Bone marrow (tissue), 2 donors: ENCODE results near the gene CCDC116.
"Not testable (repeated sequence)": the region's sequence is repeated elsewhere in the genome, so short reads cannot be mapped to it uniquely, and the experiment has no call there.

Experiments
- DNase-seq, 2 donors: peaks; one replicate each; lab custom pipeline; 2025; lab: John Stamatoyannopoulos, UW

The CCDC116 gene

DNA sequence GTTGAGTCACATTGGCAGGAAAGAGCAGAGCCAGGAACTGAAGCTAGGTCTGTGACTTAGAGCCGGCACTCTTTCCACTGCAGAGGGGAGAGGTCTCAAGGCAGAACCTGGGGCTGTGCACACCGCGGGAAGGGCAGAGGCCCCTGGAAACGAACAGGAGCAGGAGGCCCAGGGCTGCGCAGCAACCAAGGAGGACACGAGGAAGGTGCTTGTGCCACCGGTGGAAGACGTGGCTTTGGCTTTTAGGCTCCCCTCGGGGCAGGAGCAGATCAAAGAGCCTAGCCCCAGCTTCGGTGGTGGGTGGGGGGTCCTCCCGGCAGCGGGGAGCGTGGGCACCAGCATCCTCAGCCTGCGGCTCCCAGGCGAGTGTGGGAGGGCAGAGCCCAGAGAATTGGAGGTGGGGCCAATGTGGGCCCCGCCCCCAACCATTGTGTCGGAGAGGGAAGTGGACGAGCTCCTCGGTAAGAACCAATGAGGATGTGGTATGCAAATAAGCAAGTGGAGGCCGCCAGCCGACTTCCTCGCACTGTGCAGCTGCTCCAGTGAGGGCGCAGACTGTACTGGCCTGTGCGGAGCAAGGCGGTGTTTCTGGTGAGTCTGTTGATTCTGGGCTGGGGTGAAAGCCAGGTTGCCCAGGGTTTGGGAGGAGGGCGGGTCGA lies at the start of gene CCDC116:
Gene CCDC116 (plus strand): TSS at position 524 of the 659 bp plus-strand sequence. CDS start 422 bp downstream, outside the sequence.
- no peak for DNase-seq

- DNase-seq: no peak
Measured at GRCh38 chr22:21582801-21583740, 49.5 kb upstream of the CCDC116 start.

- no peak for DNase-seq
Measured at GRCh38 chr22:21585389-21585788, 47.2 kb upstream of the CCDC116 start.

GRCh38 chr22:21587803-21588611 lies 44.6 kb upstream of the CCDC116 start:
- peak in 1 of 2 donors; percentile 44 for DNase-seq

DNA sequence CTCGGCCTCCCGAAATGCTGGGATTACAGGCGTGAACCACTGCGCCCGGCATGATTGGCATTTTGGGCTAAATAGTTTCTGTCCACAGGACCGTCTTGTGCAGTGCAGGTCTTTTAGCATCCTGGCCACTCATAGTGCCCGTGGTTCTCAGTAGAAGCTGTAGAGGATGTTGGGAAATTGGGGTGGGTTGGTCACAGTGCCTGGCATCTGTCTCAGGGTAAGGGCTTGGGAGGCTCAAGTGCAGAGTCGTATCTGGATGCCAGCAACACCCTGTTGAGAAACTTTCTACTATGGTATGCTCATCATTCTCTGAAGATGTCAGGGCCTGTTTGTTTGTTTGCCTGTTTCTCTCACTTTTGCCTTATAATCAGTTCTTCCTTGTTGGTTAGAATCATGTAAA lies 43.2 kb upstream of the CCDC116 start:
- DNase-seq: no peak

- no peak for DNase-seq
Measured at GRCh38 chr22:21590809-21591641, 41.5 kb upstream of the CCDC116 start.

DNA sequence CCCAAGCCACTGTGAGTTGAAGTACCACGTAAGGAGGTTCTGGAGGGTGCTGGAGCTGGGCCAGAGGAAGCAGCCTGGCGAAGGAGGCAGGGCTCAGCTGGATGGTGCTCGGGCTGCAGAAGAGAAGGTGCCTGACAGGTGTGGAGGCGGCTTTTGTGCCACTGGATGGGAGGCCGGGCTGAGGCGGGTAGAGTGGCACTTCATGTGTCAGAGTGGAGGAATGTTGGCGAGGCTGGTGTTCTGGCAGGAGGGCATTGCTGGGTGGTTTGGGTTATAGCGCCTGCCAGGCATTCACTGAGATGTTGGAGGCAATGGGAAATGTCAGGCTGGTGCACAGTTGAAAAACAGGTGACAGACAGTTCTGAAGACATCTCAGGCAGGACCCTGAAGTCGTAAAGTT lies 40.9 kb upstream of the CCDC116 start:
- no peak for DNase-seq

- no peak for DNase-seq
Measured at GRCh38 chr22:21592422-21592821, 40.1 kb upstream of the CCDC116 start.

GRCh38 chr22:21593406-21594232 lies 38.9 kb upstream of the CCDC116 start:
- no peak for DNase-seq

DNA sequence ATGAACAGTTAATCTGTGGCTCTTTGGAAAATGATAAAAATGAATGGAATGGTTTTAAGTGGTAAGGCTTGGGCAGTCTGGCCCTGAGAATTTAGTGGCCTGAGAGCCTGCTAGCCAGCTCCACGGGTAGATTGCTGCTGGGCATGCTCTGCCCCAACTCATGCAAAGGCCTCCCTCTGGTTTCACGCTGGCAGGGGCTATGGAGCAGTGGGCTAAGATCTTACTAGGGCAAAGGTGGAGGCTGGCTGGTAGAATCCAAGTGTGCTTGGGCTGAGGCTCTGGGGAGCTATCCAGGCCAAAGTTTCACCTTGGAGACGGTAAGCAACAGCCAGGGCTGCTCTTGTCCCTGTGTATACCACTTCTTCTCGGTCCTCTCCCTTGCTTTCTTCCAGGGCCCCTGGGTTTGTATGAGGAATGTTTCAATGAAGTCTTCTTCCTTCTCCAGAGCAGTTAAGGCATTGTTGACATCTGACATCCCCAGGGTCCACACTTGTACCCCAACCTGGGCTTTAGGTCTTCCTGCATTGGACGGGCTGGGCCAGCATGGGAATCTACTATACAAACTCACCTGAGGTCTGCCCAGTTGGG lies 37.6 kb upstream of the CCDC116 start:
- DNase-seq: no peak

DNA sequence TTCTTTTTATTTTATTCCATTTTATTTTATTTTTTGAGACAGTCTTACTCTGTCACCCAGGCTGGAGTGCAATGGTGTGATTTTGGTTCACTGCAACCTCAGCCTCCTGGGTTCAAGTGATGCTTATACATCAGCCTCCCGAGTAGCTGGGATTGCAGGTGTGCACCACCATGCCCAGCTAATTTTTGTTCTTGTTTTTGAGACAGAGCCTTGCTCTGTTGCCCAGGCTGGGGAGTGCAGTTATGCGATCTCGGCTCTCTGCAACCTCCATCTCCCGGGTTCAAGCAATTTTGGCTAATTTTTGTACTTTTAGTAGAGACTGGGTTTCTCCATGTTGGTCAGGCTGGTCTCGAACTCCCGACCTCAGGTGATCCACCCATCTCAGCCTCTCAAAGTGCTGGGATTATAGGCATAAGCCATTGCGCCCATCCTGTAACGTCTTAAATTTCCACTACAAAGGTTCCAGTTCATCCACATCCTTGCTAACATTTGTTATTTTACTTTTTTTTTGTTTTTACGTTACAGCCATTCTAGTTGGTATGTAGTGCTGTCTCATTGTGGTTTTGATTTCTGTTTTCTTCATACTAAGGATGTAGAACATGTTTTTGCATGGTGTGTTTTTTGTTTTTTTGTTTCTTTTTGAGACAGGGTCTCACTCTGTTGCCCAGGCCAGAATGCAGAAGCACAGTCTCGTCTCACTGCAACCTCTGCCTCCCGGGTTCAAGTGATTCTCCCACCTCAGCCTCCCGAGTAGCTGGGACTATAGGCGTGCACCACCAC lies 36.0 kb upstream of the CCDC116 start:
- not testable (repeated sequence) for DNase-seq

DNA sequence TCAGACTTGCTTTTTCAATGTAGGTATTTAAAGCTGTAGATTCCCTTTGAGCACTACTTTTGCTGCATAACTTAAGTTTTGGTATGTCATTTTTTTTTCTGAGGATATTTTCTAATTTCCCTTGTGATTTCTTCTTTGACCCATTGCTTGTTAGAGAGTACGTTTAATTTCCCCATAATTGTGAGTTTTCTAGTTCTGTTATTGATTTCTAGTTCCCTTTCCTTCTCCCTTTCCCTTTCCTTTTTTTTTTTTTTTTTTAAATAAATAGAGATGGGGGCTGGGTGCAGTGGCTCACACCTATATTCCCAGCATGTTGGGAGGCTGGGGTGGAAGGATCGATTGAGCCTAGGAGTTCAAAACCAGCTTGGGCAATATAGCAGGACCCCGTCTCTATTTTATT lies 34.3 kb upstream of the CCDC116 start:
- DNase-seq: no peak

DNA sequence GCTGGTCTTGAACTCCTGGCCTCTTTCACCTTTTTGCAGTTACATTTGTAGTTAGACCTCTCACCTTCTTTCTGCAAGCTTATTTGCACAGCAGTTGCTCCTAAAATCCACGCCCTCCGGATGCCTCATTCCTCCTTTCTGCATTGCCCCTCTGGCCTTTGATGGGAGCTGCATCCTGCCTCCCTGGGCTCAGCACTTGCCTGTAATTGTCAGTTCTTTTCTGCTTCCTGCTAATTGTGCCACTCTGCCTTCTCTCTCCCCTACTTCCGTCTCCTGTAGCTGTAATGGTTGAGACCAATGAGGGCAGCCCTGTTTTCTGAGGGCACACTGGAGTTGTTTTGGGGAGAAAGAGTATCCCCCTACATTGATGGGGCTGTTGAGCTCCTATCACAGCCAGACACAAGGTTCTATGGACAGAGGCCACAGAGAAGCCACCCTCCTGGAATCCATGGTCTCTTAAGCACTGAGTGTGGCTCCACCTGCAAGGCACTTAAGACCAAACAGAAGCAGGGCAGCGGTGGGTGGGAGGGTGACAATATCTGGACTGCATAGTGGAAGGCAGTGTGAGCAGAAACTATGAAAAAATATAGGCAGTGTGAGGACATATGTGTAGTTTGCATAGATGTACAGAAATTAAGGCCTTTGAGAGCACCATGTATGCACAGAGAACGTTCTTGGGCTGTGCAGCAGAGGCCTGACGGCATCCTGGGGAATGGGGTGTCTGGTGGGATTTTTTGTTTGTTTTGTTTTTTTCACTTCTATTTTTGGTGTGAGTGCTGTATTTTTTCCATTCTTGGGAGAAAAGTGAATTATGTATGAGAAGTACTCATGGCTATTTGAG lies 33.3 kb upstream of the CCDC116 start:
- no peak for DNase-seq

GRCh38 chr22:21602579-21602978 lies 30.0 kb upstream of the CCDC116 start:
- DNase-seq: no peak

- DNase-seq: no peak
Measured at GRCh38 chr22:21603973-21604372, 28.6 kb upstream of the CCDC116 start.

DNA sequence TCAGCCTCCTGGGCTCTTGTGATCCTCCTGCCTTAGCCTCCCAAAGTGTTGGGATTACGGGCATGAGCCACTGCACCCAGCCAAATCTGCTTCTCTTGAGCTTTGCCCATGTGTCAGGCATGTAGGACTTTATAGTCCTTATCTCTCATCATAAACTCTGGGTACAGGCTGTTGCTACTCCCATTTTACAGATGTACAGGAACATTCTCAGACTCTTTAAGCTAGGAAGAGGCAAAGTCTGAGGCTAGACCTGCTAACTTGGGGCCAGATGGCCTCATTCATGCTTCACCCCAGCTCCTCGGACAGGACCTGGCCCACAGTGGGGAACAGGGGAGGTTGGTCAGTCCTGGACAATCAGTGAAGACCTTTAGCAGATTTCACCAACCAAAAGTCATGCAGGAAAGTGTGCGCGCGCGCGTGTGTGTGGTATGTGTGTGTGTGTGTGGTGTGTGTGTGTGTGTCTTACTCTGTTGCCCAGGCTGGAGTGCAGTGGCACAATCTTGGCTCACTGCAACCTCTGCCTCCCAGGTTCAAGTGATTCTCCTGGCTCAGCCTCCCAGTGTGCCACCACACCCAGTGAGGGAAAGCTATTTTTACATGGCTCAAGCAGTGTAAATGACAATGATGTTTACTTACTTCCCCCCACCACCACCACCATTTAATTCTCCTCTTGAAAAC lies 26.5 kb upstream of the CCDC116 start:
- no peak for DNase-seq

- no peak for DNase-seq
Measured at GRCh38 chr22:21606775-21607174, 25.8 kb upstream of the CCDC116 start.
